Activated CD8-positive, alpha-beta memory T cell treated with anti-CD3 and anti-CD28 coated beads, Interleukin-2, amount 50 U/mL, for 1 hour (primary cell): Measurements from ENCODE around the gene SGK2.
"Not testable (repeated sequence)": the region's sequence is repeated elsewhere in the genome, so short reads cannot be mapped to it uniquely, and the experiment has no call there.

Source experiments
- DNase-seq: peaks from one replicate; pipeline ENCODE4 v3.0.0-alpha.2; 2020; ENCODE audit errors: extremely low read depth

SGK2 gene

GRCh38 chr20:43603124-43603523, 44.3 kb downstream of the SGK2 start:
- no peak for DNase-seq

DNA sequence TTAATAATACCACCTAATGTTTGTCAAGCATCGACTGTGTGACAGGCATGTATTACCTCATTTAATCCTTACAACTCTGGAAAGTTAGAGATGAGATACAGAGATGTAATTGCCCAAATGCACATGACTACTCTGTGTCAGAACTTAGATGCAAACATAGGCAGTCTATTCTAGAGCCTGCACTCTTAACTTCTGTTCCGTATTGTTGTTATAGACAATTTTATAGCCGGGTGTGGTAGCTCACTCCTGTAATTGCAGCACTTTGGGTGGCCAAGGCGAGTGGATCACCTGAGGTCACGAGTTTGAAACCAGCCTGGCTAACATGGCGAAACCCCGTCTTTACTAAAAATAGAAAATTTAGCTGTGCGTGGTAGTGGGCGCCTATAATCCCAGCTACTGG, 46.9 kb downstream of the SGK2 start:
- DNase-seq, result no peak

DNA sequence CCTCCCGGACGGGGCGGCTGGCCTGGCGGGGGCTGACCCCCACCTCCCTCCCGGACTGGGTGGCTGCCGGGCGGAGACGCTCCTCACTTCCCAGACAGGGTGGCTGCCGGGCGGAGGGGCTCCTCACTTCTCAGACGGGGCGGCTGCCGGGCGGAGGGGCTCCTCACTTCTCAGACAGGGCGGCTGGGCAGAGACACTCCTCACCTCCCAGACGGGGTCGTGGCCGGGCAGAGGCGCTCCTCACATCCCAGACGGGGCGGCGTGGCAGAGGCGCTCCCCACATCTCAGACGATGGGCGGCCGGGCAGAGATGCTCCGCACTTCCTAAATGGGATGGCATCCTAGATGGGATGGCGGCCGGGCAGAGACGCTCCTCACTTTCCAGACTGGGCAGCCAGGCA, 48.5 kb downstream of the SGK2 start:
- DNase-seq, result not testable (repeated sequence)

DNA sequence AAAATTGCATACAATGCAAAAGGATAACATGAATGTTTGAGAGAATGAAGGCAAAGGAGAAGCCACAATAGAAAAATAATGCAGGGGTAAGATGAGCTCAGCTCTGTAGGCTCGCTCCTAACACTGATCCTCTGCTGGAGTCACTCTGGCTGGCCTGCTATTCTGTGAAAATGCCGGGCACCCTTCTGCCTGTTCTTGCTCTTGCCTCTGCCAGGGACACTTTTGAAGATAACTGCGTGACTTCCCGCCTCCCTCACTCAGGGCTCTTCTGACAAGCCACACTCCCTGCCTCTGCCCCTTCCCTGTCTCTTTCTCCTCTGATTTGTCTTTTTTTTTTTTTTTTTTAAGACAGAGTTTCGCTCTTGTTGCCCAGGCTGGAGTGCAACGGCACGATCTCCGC, 72.8 kb downstream of the SGK2 start:
- no peak for DNase-seq
